ENCODE data around the gene SLC25A36. TPM values are rescaled to one million over a fixed set of nuclear protein-coding genes. Genes with fewer than 3 reads are reported as not detected.

Gene SLC25A36
- total and polyA plus RNA-seq, 2 experiments from 2014 or later: 45.1 to 61.5 TPM

DNA sequence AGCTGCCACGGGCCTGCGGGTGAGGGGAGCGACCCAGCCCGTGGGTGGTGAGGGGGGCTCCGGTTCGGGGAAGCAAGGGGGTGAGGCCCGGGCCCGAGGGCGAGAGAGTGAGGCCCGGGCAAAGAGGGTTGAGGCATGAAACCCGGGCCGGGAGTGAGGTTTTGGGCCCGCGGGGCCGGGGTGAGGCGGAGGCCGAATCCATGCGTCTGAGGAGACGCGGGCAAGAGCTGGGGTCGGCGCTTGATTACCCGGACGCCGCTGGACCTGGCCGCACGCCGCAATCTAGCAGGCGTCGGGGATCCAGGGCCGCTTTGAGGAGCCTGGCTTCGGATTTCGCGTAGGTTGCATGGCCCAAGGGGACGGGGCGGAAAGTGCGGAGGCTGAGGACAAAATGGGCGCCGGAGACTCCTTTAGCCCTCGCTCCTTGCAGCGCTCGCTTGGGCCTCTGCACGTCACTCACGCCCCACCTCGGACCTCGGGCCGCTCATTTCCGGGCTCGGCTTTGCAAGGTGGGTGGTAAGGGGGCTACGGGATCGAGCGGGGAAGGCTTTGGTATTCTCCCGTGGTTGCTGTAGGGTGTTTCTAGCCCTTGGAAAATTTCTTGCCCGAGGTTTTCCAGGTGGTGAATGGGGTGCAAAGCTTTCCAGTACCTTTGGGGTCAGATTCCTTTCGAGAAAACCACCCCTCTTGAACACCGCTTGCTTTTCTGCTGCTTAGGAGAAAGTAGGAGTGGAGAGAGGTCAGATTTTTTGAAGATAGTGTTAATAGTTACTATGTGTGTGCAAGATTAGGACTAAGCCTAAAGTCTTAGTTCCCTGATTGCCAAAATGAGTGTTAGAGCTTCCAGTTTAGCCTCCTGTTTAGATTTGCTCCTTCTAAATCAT, 827 bp downstream of the SLC25A36 start:
- Histone ChIP-seq H4K20me1 (ENCODE audit: insufficient read depth) (peaks cover 23% of the 10 kb centered on the region; the same call in 1 of the 2 replicates), H3K4me2 (ENCODE audit: unreplicated experiment) (peak overlapping the region; percentile 98), H3K9ac (peak overlapping the region; percentile 99), H3K79me2 (ENCODE audit: insufficient read depth) (peaks cover 52% of the 10 kb centered on the region), H3K4me3 (peak overlapping the region; percentile 87), H3K9me2 (ENCODE audit: insufficient read depth) (peaks cover 6% of the 10 kb centered on the region; the same call in 1 of the 2 replicates), H3K27me3 (replicated peaks; ENCODE audit: insufficient read depth) (no peaks in the 10 kb centered on the region), H3F3A (ENCODE audit: insufficient read depth) (peaks cover 16% of the 10 kb centered on the region), H3K9me3 (ENCODE audit: low read depth) (no peaks in the 10 kb centered on the region), H3K27ac (peak overlapping the region; percentile 97), H3K36me3 (ENCODE audit: low read depth) (no peaks in the 10 kb centered on the region; the same call in 1 of the 2 replicates), H3K4me1 (ENCODE audit: insufficient read depth) (peaks cover 27% of the 10 kb centered on the region), H2AFZ (peak overlapping the region; percentile 82)
- WGBS, 2 experiments (ENCODE audit: low coverage in 1 of 2, low lambda C conversion rate in 2 of 2, missing lambda C conversion rate in 2 of 2): 1 to 2% methylated on average over 44 to 55 of the region's 56 CpGs
- no peak for TF ChIP-seq EZH2 (IDR thresholded peaks at IDR 0.05; ENCODE audit: insufficient read depth, poor library complexity, severe bottlenecking)
- TF ChIP-seq EZH2phosphoT487 (IDR thresholded peaks at IDR 0.05; ENCODE audit: insufficient read depth, low read depth): no peak
- DNase-seq: peak; percentile 88
- in situ Hi-C loops (cut with MboI): no loop called here

DNA sequence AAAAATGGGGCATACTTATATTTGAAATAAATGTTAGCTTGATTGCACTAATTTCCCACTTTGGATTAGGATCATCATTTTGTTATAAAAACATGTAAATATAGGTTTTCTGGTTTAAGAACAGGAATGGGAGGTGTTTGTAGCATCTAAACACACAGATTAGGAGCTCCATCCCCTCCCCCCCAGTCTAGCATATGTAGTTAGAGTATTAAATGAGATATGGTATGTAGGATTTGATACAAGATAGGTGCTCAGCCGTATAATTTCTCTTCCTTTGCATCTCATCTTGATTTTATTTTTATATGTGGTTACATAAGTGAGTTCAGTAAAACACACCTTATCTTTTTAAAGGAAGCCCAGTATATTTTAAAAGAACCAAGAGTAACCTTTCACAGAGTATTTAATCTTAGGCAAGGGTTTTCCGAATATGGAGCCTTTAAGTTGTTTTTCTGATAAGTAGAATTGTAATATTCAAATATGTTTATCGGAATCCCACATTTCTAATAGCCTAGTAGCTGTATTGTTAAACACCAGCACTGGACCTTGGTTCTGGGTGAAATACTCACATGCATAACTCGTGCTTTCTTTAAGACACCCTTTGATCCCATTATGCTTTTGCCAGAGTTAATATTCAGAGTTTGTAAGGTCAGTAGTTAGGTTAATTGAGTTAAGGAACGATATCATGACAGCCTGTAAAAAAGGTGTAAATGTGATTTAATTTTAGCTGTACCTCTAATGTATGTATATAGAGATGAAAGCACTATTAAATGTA, 2.3 kb downstream of the SLC25A36 start:
- peaks cover 16% of the 10 kb centered on the region for H3F3A ChIP-seq (ENCODE audit: insufficient read depth)
- H4K20me1 ChIP-seq (ENCODE audit: insufficient read depth): peaks cover 25% of the 10 kb centered on the region; the same call in 1 of the 2 replicates
- peaks cover 27% of the 10 kb centered on the region for H3K4me1 ChIP-seq (ENCODE audit: insufficient read depth)
- peaks cover 6% of the 10 kb centered on the region; the same call in 1 of the 2 replicates for H3K9me2 ChIP-seq (ENCODE audit: insufficient read depth)
- in situ Hi-C loops (cut with MboI): no loop called here
- DNase-seq: peak; percentile 11
- H3K9ac ChIP-seq: peak overlapping the region; percentile 99
- no peaks in the 10 kb centered on the region; the same call in 1 of the 2 replicates for H3K36me3 ChIP-seq (ENCODE audit: low read depth)
- no peaks in the 10 kb centered on the region for H3K9me3 ChIP-seq (ENCODE audit: low read depth)
- H3K79me2 ChIP-seq (ENCODE audit: insufficient read depth): peaks cover 67% of the 10 kb centered on the region
- no peaks in the 10 kb centered on the region for H3K27me3 ChIP-seq (replicated peaks; ENCODE audit: insufficient read depth)
- no peak overlapping the region for H2AFZ ChIP-seq
- TF ChIP-seq EZH2 (IDR thresholded peaks at IDR 0.05; ENCODE audit: insufficient read depth, poor library complexity, severe bottlenecking) (no peak), EZH2phosphoT487 (IDR thresholded peaks at IDR 0.05; ENCODE audit: insufficient read depth, low read depth) (no peak)
- H3K4me2 ChIP-seq (ENCODE audit: unreplicated experiment): peak overlapping the region; percentile 98
- H3K27ac ChIP-seq: 0 out of 2 replicates have a peak overlapping the region, but pooled peaks have one; percentile 97
- peak overlapping the region; percentile 87 for H3K4me3 ChIP-seq
- 74 to 76% methylated on average over 5 of the region's 5 CpGs for WGBS, 2 experiments (ENCODE audit: low coverage in 1 of 2, low lambda C conversion rate in 2 of 2, missing lambda C conversion rate in 2 of 2)

DNA sequence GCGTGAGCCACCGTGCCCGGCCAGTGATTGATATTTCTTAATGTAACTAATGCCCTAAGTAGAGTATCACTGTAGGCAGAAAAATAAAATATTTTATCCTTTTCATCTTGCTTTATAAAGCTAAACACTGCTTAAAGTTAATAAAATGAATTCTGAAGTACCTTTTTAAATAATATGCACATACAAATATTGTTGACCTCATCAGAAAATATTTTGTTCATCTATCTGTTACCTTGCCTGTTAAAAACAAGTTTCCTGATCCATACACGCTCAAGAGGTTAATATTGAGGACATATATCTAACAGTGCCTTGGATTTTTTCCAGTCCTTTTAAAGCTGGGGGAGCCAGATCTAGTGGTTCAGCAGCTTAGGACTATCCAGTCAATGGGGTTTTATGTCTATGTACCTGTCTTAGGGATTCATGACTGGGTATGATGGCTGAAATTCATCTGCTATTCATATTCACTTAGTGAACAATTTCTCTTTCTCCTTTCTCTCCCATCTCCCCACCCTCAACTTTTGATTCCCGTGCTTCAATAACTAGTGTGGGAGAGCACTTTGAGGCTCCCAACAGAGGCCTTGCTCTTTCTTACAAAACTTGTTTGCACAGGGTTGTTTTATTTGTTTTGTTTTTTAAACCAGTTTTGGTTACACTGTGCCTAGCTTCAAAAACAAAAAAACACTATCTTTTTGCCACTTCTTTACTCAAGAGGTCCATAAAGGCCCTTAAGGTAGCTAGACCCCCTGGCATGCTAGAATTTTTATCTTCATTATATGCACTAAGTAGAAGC, 7.0 kb downstream of the SLC25A36 start:
- in situ Hi-C loops (cut with MboI): no loop called here
- peaks cover 6% of the 10 kb centered on the region; the same call in 1 of the 2 replicates for H3K9me2 ChIP-seq (ENCODE audit: insufficient read depth)
- H3K9ac ChIP-seq: no peak overlapping the region
- no peak overlapping the region for H3K27ac ChIP-seq
- H3K27me3 ChIP-seq (replicated peaks; ENCODE audit: insufficient read depth): no peaks in the 10 kb centered on the region
- no peak for DNase-seq
- peaks cover 36% of the 10 kb centered on the region for H4K20me1 ChIP-seq (ENCODE audit: insufficient read depth)
- WGBS, 2 experiments (ENCODE audit: low coverage in 1 of 2, low lambda C conversion rate in 2 of 2, missing lambda C conversion rate in 2 of 2): 87 to 88% methylated on average over 5 of the region's 5 CpGs
- H3K79me2 ChIP-seq (ENCODE audit: insufficient read depth): peaks cover 100% of the 10 kb centered on the region
- peaks cover 19% of the 10 kb centered on the region; the same call in 1 of the 2 replicates for H3F3A ChIP-seq (ENCODE audit: insufficient read depth)
- no peak overlapping the region for H2AFZ ChIP-seq
- H3K4me2 ChIP-seq (ENCODE audit: unreplicated experiment): no peak overlapping the region
- H3K9me3 ChIP-seq (ENCODE audit: low read depth): no peaks in the 10 kb centered on the region
- TF ChIP-seq EZH2phosphoT487 (IDR thresholded peaks at IDR 0.05; ENCODE audit: insufficient read depth, low read depth): no peak
- no peak for TF ChIP-seq EZH2 (IDR thresholded peaks at IDR 0.05; ENCODE audit: insufficient read depth, poor library complexity, severe bottlenecking)
- H3K36me3 ChIP-seq (ENCODE audit: low read depth): no peaks in the 10 kb centered on the region; the same call in 1 of the 2 replicates
- H3K4me3 ChIP-seq: no peak overlapping the region
- H3K4me1 ChIP-seq (ENCODE audit: insufficient read depth): peaks cover 34% of the 10 kb centered on the region

All from GM23248 (cell line).